Gastrocnemius medialis (tissue), 4 donors: Measurements from ENCODE around the gene UBXN2A.

ENCODE experiments used
- POLR2A ChIP-seq, 2 donors: fragments of 450-650 bp; IDR thresholded peaks; one replicate each; pipeline ENCODE4 v1.6.1; 2017; ENCODE audit warnings: antibody characterized with exemption in 2 of 2, mild to moderate bottlenecking in 2 of 2, moderate library complexity in 2 of 2
- TF ChIP-seq, protein P1 (sequence below), 5 experiments: fragments of 450-650 bp in 3 of 5; fragments of 200-600 bp in 2 of 5; sonication (generic) in 2 of 5; IDR thresholded peaks in 4 of 5; conservative IDR thresholded peaks in 1 of 5; 1 replicate in 4 of 5; 2 replicates in 1 of 5; pipeline ENCODE4 v1.5.1; 2016 to 2019; ENCODE audit warnings: antibody characterized with exemption in 5 of 5, mild to moderate bottlenecking in 3 of 5, moderate library complexity in 3 of 5

DNA sequence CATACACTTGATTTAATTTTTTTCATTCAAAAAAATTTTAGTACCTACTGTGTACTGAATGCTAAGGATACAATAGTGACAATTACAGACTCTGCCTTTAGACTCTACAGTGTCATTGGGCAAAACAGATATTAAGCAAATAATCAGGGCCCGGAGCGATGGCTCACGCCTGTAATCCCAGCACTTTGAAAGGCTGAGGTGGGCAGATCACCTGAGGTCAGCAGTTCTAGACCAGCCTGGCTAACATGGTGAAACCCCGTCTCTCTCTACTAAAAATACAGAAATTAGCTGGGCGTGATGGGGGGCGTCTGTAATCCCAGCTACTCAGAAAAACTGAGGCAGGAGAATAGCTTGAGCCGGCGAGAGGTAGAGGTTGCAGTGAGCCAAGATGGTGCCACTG is 1.4 kb downstream of the UBXN2A start:
- TF ChIP-seq POLR2A (IDR thresholded peaks at IDR 0.05): no peak
- TF ChIP-seq, protein P1, sequence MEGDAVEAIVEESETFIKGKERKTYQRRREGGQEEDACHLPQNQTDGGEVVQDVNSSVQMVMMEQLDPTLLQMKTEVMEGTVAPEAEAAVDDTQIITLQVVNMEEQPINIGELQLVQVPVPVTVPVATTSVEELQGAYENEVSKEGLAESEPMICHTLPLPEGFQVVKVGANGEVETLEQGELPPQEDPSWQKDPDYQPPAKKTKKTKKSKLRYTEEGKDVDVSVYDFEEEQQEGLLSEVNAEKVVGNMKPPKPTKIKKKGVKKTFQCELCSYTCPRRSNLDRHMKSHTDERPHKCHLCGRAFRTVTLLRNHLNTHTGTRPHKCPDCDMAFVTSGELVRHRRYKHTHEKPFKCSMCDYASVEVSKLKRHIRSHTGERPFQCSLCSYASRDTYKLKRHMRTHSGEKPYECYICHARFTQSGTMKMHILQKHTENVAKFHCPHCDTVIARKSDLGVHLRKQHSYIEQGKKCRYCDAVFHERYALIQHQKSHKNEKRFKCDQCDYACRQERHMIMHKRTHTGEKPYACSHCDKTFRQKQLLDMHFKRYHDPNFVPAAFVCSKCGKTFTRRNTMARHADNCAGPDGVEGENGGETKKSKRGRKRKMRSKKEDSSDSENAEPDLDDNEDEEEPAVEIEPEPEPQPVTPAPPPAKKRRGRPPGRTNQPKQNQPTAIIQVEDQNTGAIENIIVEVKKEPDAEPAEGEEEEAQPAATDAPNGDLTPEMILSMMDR (IDR thresholded peaks at IDR 0.05 in 4 of 5, conservative IDR thresholded peaks at IDR 0.05 in 1 of 5): no peak
